ENCODE results near the gene DYNLT1.

DNA sequence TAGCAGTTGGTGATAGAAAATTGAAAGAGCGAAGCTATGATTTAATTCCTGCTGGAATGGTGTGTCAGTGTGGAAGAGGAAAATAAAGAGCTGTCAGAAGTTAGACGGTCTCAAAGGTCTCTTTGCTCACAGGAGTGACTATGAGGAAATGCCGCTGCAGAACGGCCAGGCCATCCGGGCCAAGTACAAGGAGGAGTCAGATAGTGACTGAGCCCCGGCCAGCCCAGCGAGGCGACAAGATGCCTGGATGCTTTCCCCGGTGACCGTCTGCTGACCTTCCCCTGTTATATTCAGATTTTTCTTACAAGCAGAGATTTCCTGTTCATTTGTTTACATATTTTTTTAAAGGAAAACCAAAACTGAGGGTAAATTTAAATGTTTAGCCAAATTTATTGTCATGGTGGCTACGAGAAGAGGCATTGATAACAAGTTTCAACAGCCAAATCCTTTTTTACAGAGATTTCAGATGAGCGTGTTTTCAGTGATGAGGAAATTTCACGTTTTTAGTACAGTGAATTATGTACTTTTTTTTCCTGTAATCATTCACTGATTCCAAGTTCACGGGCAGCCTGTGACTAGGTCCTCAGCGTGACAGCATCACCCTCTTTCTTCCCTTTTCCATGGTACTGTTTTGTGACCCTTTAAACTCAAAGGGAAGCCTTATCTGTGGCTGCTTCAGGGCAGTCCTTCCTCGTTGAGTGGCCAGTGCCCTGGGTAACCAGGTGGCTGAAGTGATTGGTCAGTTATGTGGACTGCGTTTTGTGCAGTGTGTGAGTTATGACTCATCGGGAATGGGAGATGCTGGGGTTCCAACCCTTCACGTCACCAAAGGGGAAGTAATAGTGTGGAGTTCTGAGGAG, 12.6 kb downstream of the DYNLT1 start:
- no peak for TF ChIP-seq EZH2 (IDR thresholded peaks at IDR 0.05; ENCODE audit: low read length, unreplicated experiment)
- TF ChIP-seq, protein P1, sequence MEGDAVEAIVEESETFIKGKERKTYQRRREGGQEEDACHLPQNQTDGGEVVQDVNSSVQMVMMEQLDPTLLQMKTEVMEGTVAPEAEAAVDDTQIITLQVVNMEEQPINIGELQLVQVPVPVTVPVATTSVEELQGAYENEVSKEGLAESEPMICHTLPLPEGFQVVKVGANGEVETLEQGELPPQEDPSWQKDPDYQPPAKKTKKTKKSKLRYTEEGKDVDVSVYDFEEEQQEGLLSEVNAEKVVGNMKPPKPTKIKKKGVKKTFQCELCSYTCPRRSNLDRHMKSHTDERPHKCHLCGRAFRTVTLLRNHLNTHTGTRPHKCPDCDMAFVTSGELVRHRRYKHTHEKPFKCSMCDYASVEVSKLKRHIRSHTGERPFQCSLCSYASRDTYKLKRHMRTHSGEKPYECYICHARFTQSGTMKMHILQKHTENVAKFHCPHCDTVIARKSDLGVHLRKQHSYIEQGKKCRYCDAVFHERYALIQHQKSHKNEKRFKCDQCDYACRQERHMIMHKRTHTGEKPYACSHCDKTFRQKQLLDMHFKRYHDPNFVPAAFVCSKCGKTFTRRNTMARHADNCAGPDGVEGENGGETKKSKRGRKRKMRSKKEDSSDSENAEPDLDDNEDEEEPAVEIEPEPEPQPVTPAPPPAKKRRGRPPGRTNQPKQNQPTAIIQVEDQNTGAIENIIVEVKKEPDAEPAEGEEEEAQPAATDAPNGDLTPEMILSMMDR (conservative IDR thresholded peaks at IDR 0.05; ENCODE audit: low read depth, low read length): no peak

All from PC-3 (cell line).